ENCODE measurements around the gene GALNT14.

GALNT14 gene

GRCh38 chr2:31136000-31136399 lies 2.2 kb downstream of the GALNT14 start:
- DNase-seq (ENCODE audit: low read depth), result no peak

DNA sequence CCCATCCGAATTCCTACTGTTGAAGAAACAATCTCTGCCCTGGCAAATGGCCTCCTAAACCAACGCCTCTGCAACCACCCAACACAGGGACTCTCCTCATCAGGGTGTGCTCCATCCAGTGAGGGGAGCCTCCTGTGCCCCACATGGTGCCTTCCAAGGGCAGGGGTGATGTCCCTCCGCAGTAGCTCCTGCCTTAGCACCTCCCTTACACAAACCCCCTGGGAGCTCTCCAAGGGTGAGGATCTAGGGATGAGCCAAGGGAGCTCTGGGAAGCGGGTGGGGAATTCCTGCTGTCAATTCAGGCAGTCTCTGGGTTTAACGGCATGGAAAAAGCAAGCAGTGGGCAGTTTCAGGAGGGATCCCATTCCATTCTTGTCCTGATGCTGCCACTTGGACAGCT lies 3.8 kb downstream of the GALNT14 start:
- no peak for DNase-seq (ENCODE audit: low read depth)

- DNase-seq (ENCODE audit: low read depth), result no peak
Measured at GRCh38 chr2:31132786-31133185, 5.5 kb downstream of the GALNT14 start.

DNA sequence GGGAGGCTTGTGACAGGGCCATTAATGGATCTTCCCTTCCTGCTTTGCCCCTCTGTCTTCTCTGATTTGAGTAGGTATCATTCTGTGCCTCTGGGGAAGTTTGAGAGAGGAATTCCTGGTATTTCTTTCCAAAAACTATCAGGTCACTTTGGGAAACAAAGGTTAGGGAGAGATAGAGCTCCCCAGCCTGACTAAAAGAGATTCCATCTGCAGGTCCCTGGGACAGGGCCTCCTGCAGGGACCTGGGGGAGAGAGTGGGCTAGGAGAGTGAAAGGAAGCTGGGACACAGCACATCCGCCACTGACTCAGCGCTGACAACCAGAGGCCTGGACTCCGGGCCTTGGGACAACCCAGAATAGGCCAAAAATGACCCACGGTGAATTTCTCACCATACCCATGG lies 6.4 kb downstream of the GALNT14 start:
- no peak for DNase-seq (ENCODE audit: low read depth)

DNA sequence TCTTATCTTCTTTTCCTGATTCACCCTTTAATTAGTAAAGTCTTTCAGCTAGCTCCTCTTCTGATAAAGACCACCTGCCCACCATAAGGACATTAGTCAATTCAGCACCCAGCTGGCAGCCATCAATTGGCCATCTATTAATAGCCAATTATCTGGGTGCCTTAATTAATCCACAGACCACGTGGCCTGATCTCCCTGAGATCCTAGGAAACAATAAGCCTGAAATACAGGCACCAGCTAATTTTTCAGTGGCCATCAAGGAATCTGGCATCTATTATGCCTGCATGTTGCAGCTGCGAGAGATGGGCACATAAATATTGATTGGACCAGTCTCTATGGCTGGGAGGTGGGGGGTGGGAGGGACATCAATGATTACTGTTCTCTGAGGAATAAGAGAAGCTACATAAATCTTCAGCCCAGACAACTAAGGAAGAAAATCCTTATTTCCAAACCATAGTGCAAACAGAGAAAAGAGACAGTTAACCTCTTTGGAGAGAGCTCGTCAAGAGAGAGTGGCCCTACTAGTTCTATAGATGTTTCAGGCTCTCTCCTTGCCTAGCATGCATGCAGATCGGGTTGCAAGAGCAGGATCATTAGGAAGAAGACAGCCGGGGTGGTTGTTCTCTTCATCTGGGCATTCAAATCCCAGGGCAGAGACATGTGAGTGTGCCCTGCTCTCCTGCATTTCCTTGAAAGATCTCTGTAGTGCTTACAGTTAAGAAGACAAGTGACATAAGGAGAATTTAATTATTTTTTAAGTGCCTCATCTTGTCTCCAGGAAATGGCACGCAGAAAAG lies 8.7 kb downstream of the GALNT14 start:
- no peak for DNase-seq (ENCODE audit: low read depth)

DNA sequence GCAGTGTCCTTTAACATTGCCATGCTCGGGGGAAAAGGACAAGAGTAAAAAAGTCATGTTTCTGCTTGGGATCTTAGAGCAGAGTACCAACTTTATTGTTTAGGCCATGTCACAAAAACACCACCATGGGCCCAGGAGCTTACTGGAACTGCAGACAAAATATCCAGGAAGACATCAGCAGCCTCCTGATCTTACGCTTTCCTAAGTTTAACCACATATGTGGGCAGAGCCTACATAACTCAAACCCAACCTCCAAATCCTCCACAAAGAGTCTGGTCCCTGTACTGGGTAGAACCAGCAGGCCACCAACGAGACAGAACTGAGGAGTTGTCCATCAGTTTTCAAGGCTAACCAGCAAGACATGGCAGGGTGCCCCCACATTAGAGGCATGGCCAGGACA lies 10.3 kb downstream of the GALNT14 start:
- DNase-seq (ENCODE audit: low read depth), result no peak

DNA sequence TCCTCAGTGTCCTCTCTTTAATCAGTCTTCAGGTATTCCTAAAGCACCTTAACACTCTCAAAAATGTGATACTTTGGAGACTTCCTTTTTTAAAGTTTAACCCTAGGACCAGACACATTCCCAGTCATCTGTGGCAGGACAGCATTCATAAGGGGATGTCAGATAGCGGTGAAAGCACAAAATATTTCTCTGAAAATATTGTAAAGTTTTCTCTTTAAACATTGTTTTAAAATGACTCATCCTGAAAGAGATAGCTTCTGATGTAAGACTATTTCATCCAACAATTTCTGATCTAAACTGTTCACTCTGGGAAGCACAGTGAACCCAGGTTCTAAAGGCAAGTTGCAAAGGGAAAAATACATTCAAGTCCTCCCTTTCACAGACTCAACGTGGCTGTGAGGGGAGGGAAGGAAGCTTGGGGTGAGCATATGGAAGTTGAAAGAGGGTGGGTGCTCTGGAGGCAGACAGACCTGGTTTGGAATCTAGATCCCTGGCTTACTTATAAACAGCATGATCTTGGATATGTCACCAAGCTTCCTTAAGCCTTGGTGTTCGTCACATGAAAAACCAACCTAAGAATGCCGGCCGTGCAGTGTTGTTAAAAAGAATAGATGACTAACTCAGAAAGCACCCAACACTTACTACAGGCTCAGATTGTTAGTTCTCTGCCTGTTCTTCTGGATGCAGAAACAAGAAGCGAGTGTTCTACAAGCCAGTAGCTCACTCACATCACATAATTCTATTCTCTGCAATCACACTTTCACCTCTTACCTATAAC lies 12.1 kb downstream of the GALNT14 start:
- no peak for DNase-seq (ENCODE audit: low read depth)

DNA sequence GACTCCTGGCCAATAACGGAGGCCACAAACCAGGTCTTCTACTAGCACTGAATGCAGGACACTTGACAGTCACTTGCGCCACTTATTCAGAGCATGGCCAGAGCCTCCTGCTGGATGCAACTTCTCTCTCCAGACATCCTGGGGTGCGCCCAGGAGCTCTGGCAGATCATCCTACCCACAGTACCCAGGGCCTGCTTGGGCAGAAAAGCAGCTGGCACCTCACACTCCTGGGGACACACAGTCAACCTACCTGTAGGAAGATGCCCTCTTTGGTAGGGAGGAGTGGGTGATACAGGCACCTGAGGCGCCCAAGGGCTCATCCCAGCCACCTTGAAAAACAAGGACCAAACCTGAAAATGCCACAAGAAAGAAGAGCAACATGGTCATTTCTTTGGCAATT lies 13.3 kb downstream of the GALNT14 start:
- DNase-seq (ENCODE audit: low read depth), result no peak

- DNase-seq (ENCODE audit: low read depth), result no peak
Measured at GRCh38 chr2:31122133-31122532, 16.1 kb downstream of the GALNT14 start.

GRCh38 chr2:31113765-31114164 lies 24.5 kb downstream of the GALNT14 start:
- DNase-seq (ENCODE audit: low read depth), result no peak

DNA sequence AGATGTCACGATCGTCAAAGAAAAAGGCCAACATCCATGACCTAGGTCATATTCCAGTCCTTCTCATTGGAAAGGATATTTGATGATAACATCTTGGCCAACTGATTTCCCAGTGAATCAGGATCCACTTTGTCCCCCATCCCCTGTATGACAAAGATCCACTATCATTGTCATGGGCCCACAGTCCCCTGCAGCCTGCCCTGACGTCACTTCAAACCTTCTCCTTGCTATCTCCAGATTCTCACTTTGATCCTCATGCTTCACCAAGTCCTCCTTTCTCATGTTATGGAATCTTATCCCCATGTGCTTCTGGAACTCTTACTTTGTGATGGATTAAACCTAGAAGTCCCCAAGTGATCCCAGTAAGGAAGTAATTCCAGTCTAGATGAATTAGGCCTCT lies 25.7 kb downstream of the GALNT14 start:
- DNase-seq (ENCODE audit: low read depth), result no peak

DNA sequence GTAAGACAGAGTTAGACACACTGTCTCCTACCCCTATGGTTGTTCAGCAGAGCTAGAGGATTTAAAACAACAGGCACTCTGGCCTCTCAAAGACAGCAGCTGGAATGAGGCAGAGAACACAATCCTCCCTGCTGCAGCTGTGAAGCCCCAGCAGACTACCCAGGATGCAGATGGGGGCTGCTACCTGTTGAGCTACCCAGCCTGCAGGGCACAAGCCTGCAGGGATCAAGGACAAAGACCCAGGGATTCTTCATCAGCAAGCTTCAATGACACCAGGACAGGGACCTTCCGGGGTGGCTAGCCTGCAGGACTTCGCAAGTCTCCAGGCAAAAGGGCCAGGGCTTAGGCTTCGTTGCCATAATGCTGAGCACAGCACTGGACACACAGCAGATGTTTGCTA lies 27.2 kb downstream of the GALNT14 start:
- no peak for DNase-seq (ENCODE audit: low read depth)

DNA sequence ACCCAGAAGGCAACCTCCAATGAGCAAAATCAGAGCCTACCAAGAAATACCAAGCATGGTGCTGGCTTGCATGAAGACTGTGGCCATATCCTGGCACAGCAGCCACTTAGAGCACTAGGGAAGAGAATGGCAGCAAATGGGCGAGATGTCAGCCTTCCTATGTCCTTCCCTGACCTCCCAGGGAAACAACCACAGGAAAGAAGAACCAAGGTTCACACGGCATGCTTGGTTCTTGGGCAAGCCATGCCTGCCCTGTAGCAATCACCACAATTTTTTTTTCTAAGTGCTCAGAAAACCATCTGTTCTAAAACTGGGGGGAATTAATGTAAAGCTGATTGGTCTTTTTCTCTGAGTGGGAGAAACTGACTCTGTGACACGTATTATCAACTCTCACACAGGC lies 27.8 kb downstream of the GALNT14 start:
- no peak for DNase-seq (ENCODE audit: low read depth)

DNA sequence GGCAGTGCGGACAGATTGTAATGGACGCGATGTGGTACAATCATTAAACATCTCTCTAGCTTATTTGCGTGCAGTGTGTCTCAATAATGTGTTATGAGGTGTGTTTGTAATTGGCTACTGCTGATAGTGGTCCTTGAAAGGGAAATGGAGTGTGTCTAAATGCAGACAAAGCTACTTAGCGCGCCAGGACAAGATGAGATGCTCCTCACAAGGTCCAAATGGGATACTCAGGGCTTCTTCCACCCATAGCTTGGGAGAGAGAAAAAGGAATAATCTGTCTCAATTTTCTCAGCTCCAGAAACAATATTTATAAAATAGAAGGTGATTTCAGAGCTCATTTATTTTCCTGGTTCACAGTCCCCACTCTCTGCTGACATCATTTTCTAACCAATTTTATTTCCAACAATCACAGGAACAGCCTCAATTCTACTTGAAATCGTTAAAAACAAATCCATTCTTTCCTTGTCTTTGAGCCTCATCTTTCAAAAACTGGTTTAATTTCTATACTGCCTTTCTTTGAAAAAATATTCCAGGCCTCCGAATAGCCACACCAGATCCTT lies 28.5 kb downstream of the GALNT14 start:
- no peak for DNase-seq (ENCODE audit: low read depth)

- no peak for DNase-seq (ENCODE audit: low read depth)
Measured at GRCh38 chr2:31108561-31109286, 29.5 kb downstream of the GALNT14 start.

- DNase-seq (ENCODE audit: low read depth), result no peak
Measured at GRCh38 chr2:31107591-31108300, 30.5 kb downstream of the GALNT14 start.

- no peak for DNase-seq (ENCODE audit: low read depth)
Measured at GRCh38 chr2:31101701-31102100, 36.5 kb downstream of the GALNT14 start.

DNA sequence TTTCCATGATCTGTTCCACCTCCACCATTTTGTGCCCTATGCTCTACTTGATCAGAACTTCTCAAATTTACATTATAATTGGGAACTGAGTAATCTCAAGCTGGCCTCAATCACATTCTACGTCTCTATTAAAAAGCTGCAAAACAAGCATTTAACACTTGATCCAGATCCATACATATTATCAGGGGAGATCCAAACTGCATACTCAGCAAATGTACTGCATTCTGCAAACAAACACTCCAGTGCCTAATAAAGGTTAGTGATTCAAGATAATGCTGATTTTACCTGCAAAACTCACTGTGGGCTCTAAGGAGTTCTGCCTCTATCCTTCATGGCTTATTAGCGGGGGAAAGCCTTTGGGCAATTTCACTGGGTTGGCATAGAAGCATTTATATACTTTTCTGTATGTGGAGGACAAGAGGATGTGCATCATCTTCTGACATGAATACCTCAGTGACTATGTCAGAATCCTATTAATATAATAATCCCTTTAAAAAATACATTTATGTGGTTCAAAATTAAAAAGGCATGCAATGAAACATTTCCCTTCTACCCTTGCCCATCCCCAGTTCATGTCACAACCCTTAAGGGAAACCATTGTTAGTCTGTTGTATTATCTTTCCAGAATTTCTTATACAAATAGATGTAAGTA lies 40.2 kb downstream of the GALNT14 start:
- DNase-seq (ENCODE audit: low read depth), result no peak

- no peak for DNase-seq (ENCODE audit: low read depth)
Measured at GRCh38 chr2:31090188-31090587, 48.1 kb downstream of the GALNT14 start.

DNA sequence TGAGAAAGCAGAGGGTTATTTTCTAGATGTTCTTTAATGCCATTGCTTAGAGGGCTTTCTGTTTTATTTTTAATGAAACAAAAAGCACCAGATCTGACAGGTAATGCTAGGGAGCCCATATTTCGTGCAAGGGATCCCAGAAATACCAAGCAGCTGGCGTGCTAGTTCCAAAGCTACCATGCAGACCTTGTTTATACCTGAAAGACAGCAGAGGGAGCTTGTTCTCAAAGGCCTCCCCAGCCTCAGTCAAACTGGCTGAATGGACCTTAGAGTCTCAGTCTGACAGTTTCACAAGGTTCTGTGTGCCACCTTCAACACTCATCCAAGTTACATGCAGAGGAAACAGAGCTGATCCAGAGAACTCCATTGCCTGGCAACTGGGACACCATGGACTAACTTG lies 48.6 kb downstream of the GALNT14 start:
- DNase-seq (ENCODE audit: low read depth), result no peak

- no peak for DNase-seq (ENCODE audit: low read depth)
Measured at GRCh38 chr2:31088504-31089195, 49.6 kb downstream of the GALNT14 start.
